ENCODE measurements around the gene LIPC.

GRCh38 chr15:58501636-58502188 is 69.9 kb downstream of the LIPC start:
- TF ChIP-seq POLR2A (IDR thresholded peaks at IDR 0.05) (no peak), CTCF (IDR thresholded peaks at IDR 0.05) (no peak)
